Measurements from ENCODE around the gene EEPD1.

Gene EEPD1

GRCh38 chr7:36280840-36281812 lies 128.1 kb downstream of the EEPD1 start:
- TF ChIP-seq SNAI2 (CRISPR knock-in tag; IDR thresholded peaks at IDR 0.05), result no peak
- TF ChIP-seq CSDC2 (CRISPR knock-in tag; IDR thresholded peaks at IDR 0.05), result no peak
- TF ChIP-seq ARNTL (CRISPR knock-in tag; IDR thresholded peaks at IDR 0.05; ENCODE audit: borderline replicate concordance, low read depth), result no peak
- TF ChIP-seq TOX (CRISPR knock-in tag; IDR thresholded peaks at IDR 0.05; ENCODE audit: borderline replicate concordance), result no peak
- TF ChIP-seq, protein P1, sequence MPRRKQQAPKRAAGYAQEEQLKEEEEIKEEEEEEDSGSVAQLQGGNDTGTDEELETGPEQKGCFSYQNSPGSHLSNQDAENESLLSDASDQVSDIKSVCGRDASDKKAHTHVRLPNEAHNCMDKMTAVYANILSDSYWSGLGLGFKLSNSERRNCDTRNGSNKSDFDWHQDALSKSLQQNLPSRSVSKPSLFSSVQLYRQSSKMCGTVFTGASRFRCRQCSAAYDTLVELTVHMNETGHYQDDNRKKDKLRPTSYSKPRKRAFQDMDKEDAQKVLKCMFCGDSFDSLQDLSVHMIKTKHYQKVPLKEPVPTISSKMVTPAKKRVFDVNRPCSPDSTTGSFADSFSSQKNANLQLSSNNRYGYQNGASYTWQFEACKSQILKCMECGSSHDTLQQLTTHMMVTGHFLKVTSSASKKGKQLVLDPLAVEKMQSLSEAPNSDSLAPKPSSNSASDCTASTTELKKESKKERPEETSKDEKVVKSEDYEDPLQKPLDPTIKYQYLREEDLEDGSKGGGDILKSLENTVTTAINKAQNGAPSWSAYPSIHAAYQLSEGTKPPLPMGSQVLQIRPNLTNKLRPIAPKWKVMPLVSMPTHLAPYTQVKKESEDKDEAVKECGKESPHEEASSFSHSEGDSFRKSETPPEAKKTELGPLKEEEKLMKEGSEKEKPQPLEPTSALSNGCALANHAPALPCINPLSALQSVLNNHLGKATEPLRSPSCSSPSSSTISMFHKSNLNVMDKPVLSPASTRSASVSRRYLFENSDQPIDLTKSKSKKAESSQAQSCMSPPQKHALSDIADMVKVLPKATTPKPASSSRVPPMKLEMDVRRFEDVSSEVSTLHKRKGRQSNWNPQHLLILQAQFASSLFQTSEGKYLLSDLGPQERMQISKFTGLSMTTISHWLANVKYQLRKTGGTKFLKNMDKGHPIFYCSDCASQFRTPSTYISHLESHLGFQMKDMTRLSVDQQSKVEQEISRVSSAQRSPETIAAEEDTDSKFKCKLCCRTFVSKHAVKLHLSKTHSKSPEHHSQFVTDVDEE (CRISPR knock-in tag; IDR thresholded peaks at IDR 0.05), result no peak
- TF ChIP-seq RARB (CRISPR knock-in tag; IDR thresholded peaks at IDR 0.05), result no peak
- no peak for TF ChIP-seq ZNF565 (CRISPR knock-in tag; conservative IDR thresholded peaks at IDR 0.05; ENCODE audit: low read depth)
- TF ChIP-seq GLIS3 (CRISPR knock-in tag; IDR thresholded peaks at IDR 0.05), result no peak
- no peak for TF ChIP-seq CREB5 (CRISPR knock-in tag; IDR thresholded peaks at IDR 0.05; ENCODE audit: low read depth)
- no peak for TF ChIP-seq ZFP3 (CRISPR knock-in tag; IDR thresholded peaks at IDR 0.05)
- TF ChIP-seq TCF4 (CRISPR knock-in tag; IDR thresholded peaks at IDR 0.05; ENCODE audit: borderline replicate concordance), result no peak
- ATAC-seq, result peak; percentile 91

DNA sequence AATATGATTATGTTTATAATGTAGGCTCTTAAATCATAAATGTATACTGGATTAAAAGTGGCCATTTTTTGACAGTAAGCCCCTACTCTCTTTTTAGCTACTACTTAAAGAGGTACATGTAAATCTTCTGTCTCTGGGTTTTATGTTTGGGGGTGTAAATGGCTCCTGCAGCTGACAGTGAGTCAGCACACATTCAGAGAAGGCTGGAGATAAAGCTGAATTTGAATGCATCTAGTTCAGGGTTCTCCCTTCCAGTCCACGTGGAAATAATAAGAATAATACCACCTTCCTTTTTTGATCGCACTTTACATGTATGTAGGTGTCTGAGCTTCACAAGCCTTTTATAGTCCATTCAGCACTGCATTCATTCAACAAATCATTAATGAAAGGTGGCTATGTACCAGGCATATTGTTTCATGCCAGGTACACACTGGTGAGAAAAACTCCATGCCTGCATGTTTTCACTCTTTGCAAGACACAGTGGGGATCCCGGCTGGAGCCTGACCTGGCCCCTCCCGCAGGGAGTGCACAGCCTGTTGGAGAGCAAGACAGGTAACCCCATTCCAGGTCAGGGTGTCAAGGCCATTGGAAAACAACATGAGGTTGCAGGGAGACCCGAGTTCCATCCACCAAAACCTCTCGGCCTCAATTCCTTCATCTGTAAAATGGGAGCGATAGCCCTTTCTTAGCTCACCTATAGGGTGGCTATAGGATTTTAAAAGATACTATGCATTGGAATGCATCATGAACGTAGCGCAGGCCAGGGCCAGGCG lies 129.1 kb downstream of the EEPD1 start:
- ATAC-seq, result no peak
- TF ChIP-seq, protein P1 (CRISPR knock-in tag; IDR thresholded peaks at IDR 0.05), result no peak
- TF ChIP-seq, protein P2, sequence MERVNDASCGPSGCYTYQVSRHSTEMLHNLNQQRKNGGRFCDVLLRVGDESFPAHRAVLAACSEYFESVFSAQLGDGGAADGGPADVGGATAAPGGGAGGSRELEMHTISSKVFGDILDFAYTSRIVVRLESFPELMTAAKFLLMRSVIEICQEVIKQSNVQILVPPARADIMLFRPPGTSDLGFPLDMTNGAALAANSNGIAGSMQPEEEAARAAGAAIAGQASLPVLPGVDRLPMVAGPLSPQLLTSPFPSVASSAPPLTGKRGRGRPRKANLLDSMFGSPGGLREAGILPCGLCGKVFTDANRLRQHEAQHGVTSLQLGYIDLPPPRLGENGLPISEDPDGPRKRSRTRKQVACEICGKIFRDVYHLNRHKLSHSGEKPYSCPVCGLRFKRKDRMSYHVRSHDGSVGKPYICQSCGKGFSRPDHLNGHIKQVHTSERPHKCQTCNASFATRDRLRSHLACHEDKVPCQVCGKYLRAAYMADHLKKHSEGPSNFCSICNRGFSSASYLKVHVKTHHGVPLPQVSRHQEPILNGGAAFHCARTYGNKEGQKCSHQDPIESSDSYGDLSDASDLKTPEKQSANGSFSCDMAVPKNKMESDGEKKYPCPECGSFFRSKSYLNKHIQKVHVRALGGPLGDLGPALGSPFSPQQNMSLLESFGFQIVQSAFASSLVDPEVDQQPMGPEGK (CRISPR knock-in tag; IDR thresholded peaks at IDR 0.05; ENCODE audit: borderline replicate concordance), result no peak
- TF ChIP-seq TOX (CRISPR knock-in tag; IDR thresholded peaks at IDR 0.05; ENCODE audit: borderline replicate concordance) (no peak), OSR1 (CRISPR knock-in tag; IDR thresholded peaks at IDR 0.05) (no peak), ZFP30 (CRISPR knock-in tag; IDR thresholded peaks at IDR 0.05) (no peak), ESRRG (CRISPR knock-in tag; IDR thresholded peaks at IDR 0.05) (no peak), GLIS3 (CRISPR knock-in tag; IDR thresholded peaks at IDR 0.05) (no peak), PPARA (CRISPR knock-in tag; IDR thresholded peaks at IDR 0.05; ENCODE audit: borderline replicate concordance) (no peak), CSDC2 (CRISPR knock-in tag; IDR thresholded peaks at IDR 0.05) (no peak), RARB (CRISPR knock-in tag; IDR thresholded peaks at IDR 0.05) (no peak)

DNA sequence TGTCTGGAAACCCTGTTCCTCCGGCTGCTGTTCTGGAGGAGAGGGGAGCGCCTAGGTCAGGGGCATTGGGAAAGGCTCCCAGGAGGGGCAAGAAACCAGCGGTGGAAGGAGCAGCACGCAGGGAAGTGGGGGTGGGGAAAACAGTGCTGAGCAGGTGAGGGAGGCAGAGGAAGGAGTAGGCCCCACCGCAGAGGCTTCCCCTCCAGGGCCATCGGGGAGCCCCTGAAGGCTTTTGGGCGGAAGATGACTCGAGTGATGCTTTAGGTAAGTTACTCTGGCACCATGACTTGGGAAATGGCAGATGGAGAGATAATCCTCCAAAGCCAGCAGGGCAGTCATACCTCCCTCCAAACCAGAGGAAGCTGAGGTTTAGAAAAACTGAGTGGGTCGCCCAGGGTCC lies 130.1 kb downstream of the EEPD1 start:
- no peak for TF ChIP-seq ZFP30 (CRISPR knock-in tag; IDR thresholded peaks at IDR 0.05)
- TF ChIP-seq ZC3H10 (CRISPR knock-in tag; IDR thresholded peaks at IDR 0.05), result no peak
- TF ChIP-seq ESRRG (CRISPR knock-in tag; IDR thresholded peaks at IDR 0.05), result no peak
- no peak for TF ChIP-seq OSR1 (CRISPR knock-in tag; IDR thresholded peaks at IDR 0.05)
- TF ChIP-seq ZNF565 (CRISPR knock-in tag; conservative IDR thresholded peaks at IDR 0.05; ENCODE audit: low read depth), result no peak
- TF ChIP-seq ZNF70 (CRISPR knock-in tag; IDR thresholded peaks at IDR 0.05), result no peak
- no peak for TF ChIP-seq CREB5 (CRISPR knock-in tag; IDR thresholded peaks at IDR 0.05; ENCODE audit: low read depth)
- no peak for TF ChIP-seq GLIS3 (CRISPR knock-in tag; IDR thresholded peaks at IDR 0.05)
- TF ChIP-seq POU6F1 (CRISPR knock-in tag; IDR thresholded peaks at IDR 0.05; ENCODE audit: borderline replicate concordance, low read depth), result no peak
- TF ChIP-seq ISL1 (CRISPR knock-in tag; IDR thresholded peaks at IDR 0.05), result no peak
- no peak for TF ChIP-seq ZNF8 (CRISPR knock-in tag; IDR thresholded peaks at IDR 0.05)
- no peak for TF ChIP-seq SNAI2 (CRISPR knock-in tag; IDR thresholded peaks at IDR 0.05)
- TF ChIP-seq CSDC2 (CRISPR knock-in tag; IDR thresholded peaks at IDR 0.05), result no peak
- no peak for ATAC-seq

Measured in SK-N-SH treated with all-trans-retinoic acid at 6 μM for 48 hours (cell line).